ENCODE data around the gene CGA. TPM values are rescaled to one million over a fixed set of nuclear protein-coding genes. Genes with fewer than 3 reads are reported as not detected.

The CGA gene
- total RNA-seq, 2 experiments from 2014 or later = not detected

- H3K4me3 Mint-ChIP-seq = no peak overlapping the region
- H3K36me3 Mint-ChIP-seq = no peaks in the 10 kb centered on the region
- peak; percentile 22 for DNase-seq
- no peaks in the 10 kb centered on the region for H3K4me1 Mint-ChIP-seq
- H3K9me3 Mint-ChIP-seq = no peaks in the 10 kb centered on the region
- H3K27ac Mint-ChIP-seq = no peak overlapping the region
- peaks cover 11% of the 10 kb centered on the region for H3K27me3 Mint-ChIP-seq
Observed at GRCh38 chr6:87066449-87067333, 28.2 kb downstream of the CGA start.

DNA sequence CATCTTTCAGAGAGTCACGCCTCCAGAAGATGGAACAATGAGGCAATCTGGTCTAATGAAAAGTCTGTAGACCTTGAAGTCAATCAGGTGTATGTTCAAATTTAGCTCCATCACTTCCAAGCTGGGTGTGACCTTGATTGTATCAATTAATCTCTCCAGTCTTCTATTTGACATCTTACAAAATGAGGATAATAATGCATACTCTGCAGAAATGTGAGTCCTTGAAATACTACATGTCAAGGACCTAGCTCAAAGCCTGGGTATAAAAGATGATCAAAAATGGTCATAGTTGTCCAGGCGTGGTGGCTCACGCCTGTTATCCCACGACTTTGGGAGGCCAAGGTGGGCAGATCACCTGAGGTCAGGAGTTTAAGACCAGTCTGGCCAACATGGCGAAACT lies 29.8 kb downstream of the CGA start:
- no peak for DNase-seq
- H3K36me3 Mint-ChIP-seq = no peaks in the 10 kb centered on the region
- H3K27me3 Mint-ChIP-seq = peaks cover 9% of the 10 kb centered on the region
- H3K4me3 Mint-ChIP-seq = no peak overlapping the region
- no peaks in the 10 kb centered on the region for H3K9me3 Mint-ChIP-seq
- no peaks in the 10 kb centered on the region for H3K4me1 Mint-ChIP-seq
- H3K27ac Mint-ChIP-seq = no peak overlapping the region

DNA sequence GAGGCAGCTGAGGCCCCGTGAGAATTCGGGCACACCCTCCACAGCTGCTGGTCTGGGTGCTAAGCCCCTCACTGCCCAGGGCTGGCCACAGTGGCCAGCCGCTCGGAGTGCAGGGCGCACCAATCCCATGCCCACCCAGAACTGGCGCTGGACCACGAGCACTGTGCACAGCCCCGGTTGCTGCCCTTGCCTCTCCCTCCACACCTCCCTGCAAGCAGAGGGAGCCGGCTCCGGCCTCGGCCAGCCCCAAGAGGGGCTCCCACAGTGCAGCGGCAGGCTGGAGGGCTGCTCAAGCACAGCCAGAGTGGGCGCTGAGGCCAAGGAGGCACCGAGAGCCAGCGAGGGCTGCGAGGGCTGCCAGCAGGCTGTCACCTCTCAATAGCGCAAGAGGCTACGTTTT lies 35.0 kb downstream of the CGA start:
- Mint-ChIP-seq H3K9me3 (no peaks in the 10 kb centered on the region), H3K27me3 (peaks cover 20% of the 10 kb centered on the region), H3K4me1 (peaks cover 3% of the 10 kb centered on the region), H3K36me3 (no peaks in the 10 kb centered on the region), H3K4me3 (no peak overlapping the region), H3K27ac (no peak overlapping the region)
- no peak for DNase-seq

DNA sequence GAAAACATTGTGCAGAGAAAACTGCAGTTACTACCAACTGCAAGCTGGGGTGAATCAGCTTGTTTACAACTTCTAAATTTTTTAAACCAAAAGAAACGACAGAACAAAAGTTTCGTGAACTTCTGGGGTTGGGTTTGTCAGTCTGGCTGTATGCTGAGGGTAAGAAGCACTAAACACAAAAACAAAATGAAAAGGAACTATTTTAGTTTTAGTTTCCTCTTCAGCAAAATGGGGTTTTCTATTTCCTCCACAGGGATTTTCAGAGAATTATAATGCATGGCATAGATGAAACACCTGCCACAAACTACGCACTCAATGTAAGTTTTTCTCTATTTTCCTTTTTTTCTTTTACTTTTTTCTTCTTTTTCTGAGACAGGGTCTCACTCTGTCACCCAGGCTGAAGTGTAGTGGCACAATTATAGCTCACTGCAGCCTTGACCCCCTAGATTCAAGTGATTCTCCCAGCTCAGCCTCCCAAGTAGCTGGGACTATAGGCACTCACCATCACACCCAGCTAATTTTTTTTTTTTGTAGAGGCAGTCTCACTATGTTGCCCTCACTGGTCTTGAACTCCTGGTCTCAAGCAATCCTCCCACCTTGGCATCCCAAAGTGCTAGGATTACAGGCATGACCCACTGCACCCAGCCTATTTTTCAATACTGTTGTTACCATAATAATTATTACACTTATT lies 40.6 kb downstream of the CGA start:
- H3K27me3 Mint-ChIP-seq = peaks cover 19% of the 10 kb centered on the region
- no peak overlapping the region for H3K4me3 Mint-ChIP-seq
- H3K27ac Mint-ChIP-seq = no peak overlapping the region
- no peaks in the 10 kb centered on the region for H3K9me3 Mint-ChIP-seq
- no peak for DNase-seq
- peaks cover 3% of the 10 kb centered on the region for H3K4me1 Mint-ChIP-seq
- no peaks in the 10 kb centered on the region for H3K36me3 Mint-ChIP-seq

DNA sequence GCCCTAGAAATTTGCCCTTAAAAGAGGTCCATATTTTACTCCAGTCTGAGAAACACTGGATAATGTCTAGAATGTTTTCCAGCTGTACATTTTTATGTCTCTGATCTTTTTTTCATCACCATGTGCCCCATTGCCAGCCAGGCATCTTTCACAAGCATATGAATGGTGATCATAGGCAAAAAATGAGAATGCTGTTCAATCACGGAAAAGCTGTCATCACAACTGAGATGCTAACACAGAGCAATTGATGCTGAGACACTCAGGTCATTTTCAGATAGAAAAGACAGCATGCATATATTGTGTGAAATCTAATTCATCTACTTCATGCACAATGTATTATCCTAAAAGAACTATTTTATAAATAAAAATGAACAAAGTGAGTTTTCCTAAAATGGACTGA lies 41.6 kb downstream of the CGA start:
- H3K4me1 Mint-ChIP-seq = peaks cover 3% of the 10 kb centered on the region
- H3K9me3 Mint-ChIP-seq = no peaks in the 10 kb centered on the region
- H3K27ac Mint-ChIP-seq = no peak overlapping the region

GRCh38 chr6:87049779-87050178 lies 45.1 kb downstream of the CGA start:
- DNase-seq = no peak
- Mint-ChIP-seq H3K9me3 (no peaks in the 10 kb centered on the region), H3K27me3 (peaks cover 15% of the 10 kb centered on the region), H3K36me3 (no peaks in the 10 kb centered on the region), H3K27ac (no peak overlapping the region), H3K4me3 (no peak overlapping the region), H3K4me1 (no peaks in the 10 kb centered on the region)

More for the DNA sequence above, 41.6 kb downstream of the CGA start:
- Mint-ChIP-seq H3K27me3 (peaks cover 21% of the 10 kb centered on the region), H3K4me3 (no peak overlapping the region), H3K36me3 (no peaks in the 10 kb centered on the region)
- DNase-seq = no peak

DNA sequence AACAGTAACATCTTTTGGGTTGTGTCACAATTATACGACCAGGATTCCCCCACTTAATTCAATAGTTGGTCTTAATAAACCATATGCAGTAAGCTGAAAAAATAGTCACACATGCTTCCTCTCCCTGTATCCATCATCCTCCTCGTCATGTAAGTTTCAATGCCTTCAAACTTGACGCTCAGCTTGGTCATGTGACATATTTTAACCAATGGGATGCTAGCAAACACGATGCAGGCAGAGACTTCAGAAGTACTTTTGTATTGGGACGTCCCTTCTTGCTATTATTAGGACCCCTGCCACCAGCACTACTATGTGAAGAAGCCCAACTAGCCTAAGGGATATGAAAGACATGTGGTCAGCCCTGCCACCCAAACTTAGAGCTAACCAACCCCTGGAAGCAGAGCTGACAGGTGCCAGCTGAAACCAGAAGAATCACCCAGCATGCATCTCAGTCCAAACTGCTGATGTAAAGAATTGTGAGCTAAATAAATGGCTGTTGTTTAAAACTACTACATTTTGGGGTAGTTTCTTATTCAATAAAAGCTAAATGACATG lies 49.3 kb downstream of the CGA start:
- no peaks in the 10 kb centered on the region for H3K36me3 Mint-ChIP-seq
- no peak for DNase-seq
- no peak overlapping the region for H3K4me3 Mint-ChIP-seq
- H3K9me3 Mint-ChIP-seq = no peaks in the 10 kb centered on the region
- H3K27me3 Mint-ChIP-seq = peaks cover 26% of the 10 kb centered on the region
- no peaks in the 10 kb centered on the region for H3K4me1 Mint-ChIP-seq
- H3K27ac Mint-ChIP-seq = no peak overlapping the region

DNA sequence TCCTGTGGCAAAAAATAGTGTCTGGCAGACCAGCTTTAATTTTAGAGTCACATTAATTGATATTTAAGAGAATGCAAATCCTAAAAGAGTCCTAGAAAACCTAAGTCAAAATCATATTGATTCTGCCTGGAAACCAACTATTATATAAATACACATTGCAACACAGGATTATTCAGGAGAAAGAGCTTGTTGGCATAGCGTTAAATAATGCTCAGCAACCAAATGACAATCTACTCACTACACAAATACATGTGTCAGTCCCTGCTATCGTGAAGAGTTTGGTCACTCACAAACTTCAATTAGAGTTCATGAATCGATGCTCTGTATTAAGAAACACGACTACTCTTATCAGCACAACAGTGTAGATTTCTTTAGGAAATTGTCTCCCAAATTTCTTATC lies 54.2 kb downstream of the CGA start:
- no peak for DNase-seq
- no peak overlapping the region for H3K4me3 Mint-ChIP-seq
- no peaks in the 10 kb centered on the region for H3K4me1 Mint-ChIP-seq
- H3K27me3 Mint-ChIP-seq = peaks cover 22% of the 10 kb centered on the region
- H3K9me3 Mint-ChIP-seq = peaks cover 3% of the 10 kb centered on the region
- no peaks in the 10 kb centered on the region for H3K36me3 Mint-ChIP-seq
- no peak overlapping the region for H3K27ac Mint-ChIP-seq

Other genes with a start within 250 kb of the CGA start
- gene HTR1E, start 157.6 kb downstream of the CGA start, total RNA-seq = not detected
- gene ZNF292, start 60.5 kb upstream of the CGA start, total RNA-seq = 10 to 100 TPM; 42.6 to 45.9 TPM
- gene SMIM8, start 227.5 kb upstream of the CGA start, total RNA-seq = 1 to 10 TPM; 8.1 to 9.6 TPM
- not detected for gene GJB7, start 234.2 kb upstream of the CGA start, total RNA-seq
- 1 to 10 TPM in 1 of 2 experiments, under 1 TPM in 1; 0.98 to 1.5 TPM for gene C6orf163, start 249.7 kb upstream of the CGA start, total RNA-seq